H1 (cell line): ENCODE data around the gene IQCN. TPM values are rescaled to one million over a fixed set of nuclear protein-coding genes. Genes with fewer than 3 reads are reported as not detected.

Experiments
- BCL11A ChIP-seq, 2 experiments: IDR thresholded peaks; one replicate each; pipeline ENCODE4 v1.6.1; 2011; ENCODE audit warnings: low read depth in 2 of 2, low read length in 2 of 2, mild to moderate bottlenecking in 2 of 2
- CHD1 ChIP-seq: IDR thresholded peaks from 2 replicates; pipeline ENCODE4 v1.6.1; 2012; ENCODE audit warnings: low read depth, low read length, improper control_type of control experiment
- CHD2 ChIP-seq: IDR thresholded peaks from 2 replicates; pipeline ENCODE4 v1.6.1; 2012; ENCODE audit warnings: low read length, improper control_type of control experiment
- EGR1 ChIP-seq: IDR thresholded peaks from 2 replicates; pipeline ENCODE4 v1.6.1; 2011; ENCODE audit warnings: low read depth, low read length, borderline replicate concordance
- FOSL1 ChIP-seq: IDR thresholded peaks from 2 replicates; pipeline ENCODE4 v1.6.1; 2011; ENCODE audit warnings: mild to moderate bottlenecking, low read depth, low read length, moderate library complexity; ENCODE audit not compliant: insufficient read depth
- KDM5A ChIP-seq: fragments of 200-600 bp; IDR thresholded peaks from 2 replicates; pipeline ENCODE4 v1.7.1; 2012; ENCODE audit warnings: mild to moderate bottlenecking, low read length, inconsistent platforms, mixed read lengths
- polyA plus RNA-seq, 7 experiments: library from polyadenylated mRNA; depleted of rRNA in 3 of 7; stranded (reverse) in 5 of 7; unstranded in 2 of 7; fragments of >200 nt in 5 of 7; fragments of 200-250 nt in 2 of 7; gene quantifications; 1 replicate in 5 of 7; 2 replicates in 1 of 7; 4 replicates in 1 of 7; pipeline versions ENCODE4 v1.2.1 to v1.2.3, GENCODE V29; 2011 to 2013; ENCODE audit warnings: missing spikeins in 2 of 7, mixed read lengths in 2 of 7
- total RNA-seq: library from RNA; stranded (reverse); fragmentation: NEBNext Ultra II Directional; extraction: Animal tissue kit (Norgen Biotek cat#: 25700); gene quantifications from 2 replicates; pipeline ENCODE4 v1.2.1, GENCODE V29; 2021
- TF ChIP-seq, protein P1 (sequence below): IDR thresholded peaks from 2 replicates; pipeline ENCODE4 v1.6.1; 2012; ENCODE audit warnings: low read length, inconsistent platforms
- TF ChIP-seq, protein P2 (sequence below): IDR thresholded peaks from 2 replicates; pipeline ENCODE4 v1.6.1; 2011; ENCODE audit warnings: low read length, improper control_type of control experiment
- TF ChIP-seq, protein P3 (sequence below): IDR thresholded peaks from 2 replicates; pipeline ENCODE4 v1.6.1; 2012; ENCODE audit warnings: inconsistent platforms

Gene IQCN
- total and polyA plus RNA-seq, 2 of the 8 experiments (the other 6 are each of a cell fraction or from before 2014, with no cell fraction given): 0.36 to 1.0 TPM

DNA sequence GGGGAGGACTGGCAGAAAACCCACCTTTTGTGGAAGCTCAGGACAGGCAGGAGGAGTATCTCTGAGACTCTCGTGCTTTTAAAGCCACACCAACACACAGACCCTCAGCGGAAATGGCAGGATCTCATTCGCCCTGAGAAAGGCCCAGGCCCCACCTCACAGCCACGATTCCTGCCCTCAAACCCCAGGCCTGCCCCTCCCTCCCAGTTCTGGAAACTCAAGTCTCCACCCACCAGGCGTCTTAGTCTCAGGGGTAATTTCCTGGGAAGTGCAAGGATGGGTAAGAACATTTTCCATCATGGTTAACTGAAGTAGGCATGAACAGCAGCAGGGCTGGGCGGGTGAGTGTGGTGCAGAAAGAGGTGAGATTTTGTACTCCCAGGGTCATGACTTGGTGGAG is 40.1 kb downstream of the IQCN start (continued):
- TF ChIP-seq, protein P1, sequence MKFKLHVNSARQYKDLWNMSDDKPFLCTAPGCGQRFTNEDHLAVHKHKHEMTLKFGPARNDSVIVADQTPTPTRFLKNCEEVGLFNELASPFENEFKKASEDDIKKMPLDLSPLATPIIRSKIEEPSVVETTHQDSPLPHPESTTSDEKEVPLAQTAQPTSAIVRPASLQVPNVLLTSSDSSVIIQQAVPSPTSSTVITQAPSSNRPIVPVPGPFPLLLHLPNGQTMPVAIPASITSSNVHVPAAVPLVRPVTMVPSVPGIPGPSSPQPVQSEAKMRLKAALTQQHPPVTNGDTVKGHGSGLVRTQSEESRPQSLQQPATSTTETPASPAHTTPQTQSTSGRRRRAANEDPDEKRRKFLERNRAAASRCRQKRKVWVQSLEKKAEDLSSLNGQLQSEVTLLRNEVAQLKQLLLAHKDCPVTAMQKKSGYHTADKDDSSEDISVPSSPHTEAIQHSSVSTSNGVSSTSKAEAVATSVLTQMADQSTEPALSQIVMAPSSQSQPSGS: no peak
- TF ChIP-seq CHD1 (no peak), EGR1 (no peak), KDM5A (no peak), CHD2 (no peak), FOSL1 (no peak), BCL11A (IDR thresholded peaks at IDR 0.05; ENCODE audit: low read depth in 2 of 2, low read length in 2 of 2) (no peak)
- TF ChIP-seq, protein P2, sequence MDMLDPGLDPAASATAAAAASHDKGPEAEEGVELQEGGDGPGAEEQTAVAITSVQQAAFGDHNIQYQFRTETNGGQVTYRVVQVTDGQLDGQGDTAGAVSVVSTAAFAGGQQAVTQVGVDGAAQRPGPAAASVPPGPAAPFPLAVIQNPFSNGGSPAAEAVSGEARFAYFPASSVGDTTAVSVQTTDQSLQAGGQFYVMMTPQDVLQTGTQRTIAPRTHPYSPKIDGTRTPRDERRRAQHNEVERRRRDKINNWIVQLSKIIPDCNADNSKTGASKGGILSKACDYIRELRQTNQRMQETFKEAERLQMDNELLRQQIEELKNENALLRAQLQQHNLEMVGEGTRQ: no peak
- TF ChIP-seq, protein P3, sequence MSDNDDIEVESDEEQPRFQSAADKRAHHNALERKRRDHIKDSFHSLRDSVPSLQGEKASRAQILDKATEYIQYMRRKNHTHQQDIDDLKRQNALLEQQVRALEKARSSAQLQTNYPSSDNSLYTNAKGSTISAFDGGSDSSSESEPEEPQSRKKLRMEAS: no peak
